T-helper 1 cell (primary cell): ENCODE results near the gene PPRC1.

Experiments
- DNase-seq, 5 donors: peaks; one replicate each; pipeline ENCODE4 v3.0.0-alpha.2; 2012 to 2020
- total RNA-seq, 4 donors: gene quantifications; one replicate each; lab custom pipeline; 2026; lab: John Stamatoyannopoulos, UW

The PPRC1 gene
- total RNA-seq = 45.9 to 54.4 (median 50.0) reads per million in 4 donors

- peak; percentile 93 to 98 (median 97) for DNase-seq
Measured at GRCh38 chr10:102132563-102133372, at the start of gene PPRC1. Gene PPRC1, plus strand, starts transcription at chr10:102133040. Its CDS starts 29 bp downstream, at chr10:102133069.

- no peak for DNase-seq
Measured at GRCh38 chr10:102083541-102083940, 49.3 kb upstream of the PPRC1 start.

GRCh38 chr10:102085336-102085735 is 47.5 kb upstream of the PPRC1 start:
- DNase-seq = no peak

GRCh38 chr10:102086196-102086595 is 46.6 kb upstream of the PPRC1 start:
- DNase-seq = no peak

- no peak for DNase-seq
Measured at GRCh38 chr10:102090772-102091171, 42.1 kb upstream of the PPRC1 start.

GRCh38 chr10:102096449-102096848 is 36.4 kb upstream of the PPRC1 start:
- DNase-seq = no peak

- no peak for DNase-seq
Measured at GRCh38 chr10:102101152-102101551, 31.7 kb upstream of the PPRC1 start.

- no peak for DNase-seq
Measured at GRCh38 chr10:102102421-102102820, 30.4 kb upstream of the PPRC1 start.

- DNase-seq = no peak
Measured at GRCh38 chr10:102106998-102107397, 25.8 kb upstream of the PPRC1 start.

- DNase-seq = no peak
Measured at GRCh38 chr10:102109166-102110116, 23.4 kb upstream of the PPRC1 start.

GRCh38 chr10:102111276-102111675 is 21.6 kb upstream of the PPRC1 start:
- DNase-seq = no peak

- DNase-seq = no peak
Measured at GRCh38 chr10:102112210-102112817, 20.5 kb upstream of the PPRC1 start.

GRCh38 chr10:102113261-102113955 is 19.4 kb upstream of the PPRC1 start:
- DNase-seq = peak in 1 of 5 donors; percentile 22

- no peak for DNase-seq
Measured at GRCh38 chr10:102113956-102114857, 18.6 kb upstream of the PPRC1 start.

- peak; percentile 68 to 85 (median 76) for DNase-seq
Measured at GRCh38 chr10:102114861-102115618, 17.8 kb upstream of the PPRC1 start.

- DNase-seq = peak in 1 of 5 donors; percentile 38
Measured at GRCh38 chr10:102115775-102116174, 17.1 kb upstream of the PPRC1 start.

- no peak for DNase-seq
Measured at GRCh38 chr10:102116656-102117055, 16.2 kb upstream of the PPRC1 start.

GRCh38 chr10:102117391-102118159 is 15.3 kb upstream of the PPRC1 start:
- peak; percentile 34 to 67 (median 59) for DNase-seq

GRCh38 chr10:102118867-102119266 is 14.0 kb upstream of the PPRC1 start:
- DNase-seq = no peak
